Stimulated activated CD4-positive, alpha-beta T cell treated with anti-CD3 and anti-CD28 coated beads, Interleukin-4, amount 100 ng/mL, for 4 hours (primary cell): Measurements from ENCODE around the gene TNNI2.
"Not testable (repeated sequence)": the region's sequence is repeated elsewhere in the genome, so short reads cannot be mapped to it uniquely, and the experiment has no call there.

Source experiments
- DNase-seq, 2 experiments: peaks; one replicate each; pipeline ENCODE4 v3.0.0-alpha.2; 2020

The TNNI2 gene

DNA sequence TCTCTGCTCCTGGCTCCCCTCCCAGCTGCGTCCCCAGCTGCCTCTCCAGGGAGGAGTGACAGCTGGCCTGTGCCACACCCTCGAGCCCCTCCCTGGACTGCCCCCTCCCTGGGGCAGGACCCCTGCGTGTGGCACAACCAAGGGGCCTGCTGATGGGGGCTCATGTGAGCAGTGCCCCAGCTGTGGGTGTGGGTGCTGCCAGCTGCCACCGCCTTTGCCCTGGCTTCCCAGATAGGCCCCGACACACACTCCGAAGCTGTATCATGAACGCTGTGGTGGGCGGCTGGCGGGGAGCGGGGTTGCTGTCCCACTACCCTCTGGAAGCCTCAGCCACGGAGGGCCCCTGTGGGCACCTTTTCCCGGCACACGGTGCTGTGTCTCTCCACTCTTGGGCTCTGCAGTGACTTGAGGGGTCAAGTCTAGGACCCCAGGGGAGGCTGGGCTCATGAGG, 37.1 kb downstream of the TNNI2 start:
- not testable (repeated sequence) for DNase-seq

DNA sequence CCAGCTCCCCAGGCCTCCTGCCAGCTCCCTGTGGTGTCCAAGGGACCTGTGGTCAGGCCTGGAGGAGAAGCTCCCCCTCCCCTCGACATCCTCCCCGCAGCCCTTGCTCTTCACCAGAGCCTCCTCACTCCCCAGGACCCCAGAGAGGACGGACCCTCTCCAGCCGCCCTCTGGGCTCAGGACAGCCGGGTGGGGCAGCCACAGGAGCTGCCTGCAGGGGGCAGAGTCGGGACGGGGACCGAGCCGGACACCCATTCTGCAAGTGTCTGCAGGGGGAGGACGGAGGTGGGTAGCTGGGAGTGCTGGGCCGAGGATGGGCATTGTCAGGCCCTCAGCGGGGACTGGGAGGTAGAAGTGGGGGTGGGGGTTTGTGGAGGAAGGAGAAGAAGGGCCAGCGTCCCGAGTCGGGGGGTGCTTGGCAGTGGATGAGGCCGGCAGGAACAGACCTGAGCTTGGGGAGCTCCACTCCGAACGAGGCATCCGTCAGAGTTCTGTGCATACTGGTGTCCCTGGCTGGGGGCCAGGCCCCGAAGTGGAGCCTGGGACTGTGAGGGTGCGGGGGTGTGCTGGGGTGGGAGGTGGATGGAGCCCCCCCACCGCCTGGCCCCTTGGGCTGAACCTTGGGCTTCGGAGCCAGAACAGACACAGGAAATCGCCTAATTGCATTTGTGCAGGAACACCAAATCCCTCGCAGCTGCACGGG, 37.7 kb downstream of the TNNI2 start:
- no peak for DNase-seq

DNA sequence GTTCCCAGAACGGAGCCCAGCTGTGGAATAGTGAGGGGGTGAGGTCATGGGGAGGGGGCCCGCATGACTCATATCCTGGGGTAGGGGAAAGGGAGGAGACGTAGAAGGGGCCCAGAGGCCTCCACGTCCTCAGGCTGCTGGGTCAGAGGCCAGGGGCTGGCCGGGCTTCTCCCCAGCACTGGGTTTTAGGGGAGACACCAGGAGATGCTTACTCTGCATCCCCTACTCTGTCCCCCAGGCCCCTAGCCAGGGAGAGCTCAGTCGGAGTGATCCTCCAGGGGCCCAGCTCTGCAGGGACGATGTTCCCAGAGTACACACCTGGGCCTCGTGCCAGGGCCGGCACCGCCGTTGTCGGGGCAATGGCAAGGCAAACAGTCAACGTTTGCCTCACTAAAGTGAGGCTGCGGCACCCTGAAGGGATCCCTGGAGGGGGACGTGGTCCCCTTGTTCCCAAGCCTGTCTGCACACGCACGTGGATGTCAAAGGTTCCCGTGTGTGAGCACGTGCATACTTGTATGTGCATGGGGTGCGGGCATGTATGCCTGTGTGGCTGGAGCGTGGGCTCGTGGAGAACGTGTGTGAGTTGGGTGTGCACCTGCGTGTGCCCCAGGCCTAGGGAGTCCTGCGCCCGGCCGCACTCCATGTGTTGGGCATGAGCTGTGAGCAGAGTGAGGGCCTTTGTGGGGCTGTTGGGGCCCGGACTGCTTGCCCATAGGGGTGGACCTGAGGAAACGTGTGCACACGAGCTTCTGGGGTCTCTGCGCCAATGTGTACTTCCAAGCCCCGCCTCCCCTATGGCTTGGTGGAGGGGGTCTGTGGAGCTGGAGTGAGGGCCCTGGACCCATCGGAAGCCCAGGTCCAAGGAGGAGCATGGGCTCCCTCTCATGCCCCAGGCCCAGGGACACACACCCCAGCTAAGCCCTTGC, 38.7 kb downstream of the TNNI2 start:
- no peak for DNase-seq

DNA sequence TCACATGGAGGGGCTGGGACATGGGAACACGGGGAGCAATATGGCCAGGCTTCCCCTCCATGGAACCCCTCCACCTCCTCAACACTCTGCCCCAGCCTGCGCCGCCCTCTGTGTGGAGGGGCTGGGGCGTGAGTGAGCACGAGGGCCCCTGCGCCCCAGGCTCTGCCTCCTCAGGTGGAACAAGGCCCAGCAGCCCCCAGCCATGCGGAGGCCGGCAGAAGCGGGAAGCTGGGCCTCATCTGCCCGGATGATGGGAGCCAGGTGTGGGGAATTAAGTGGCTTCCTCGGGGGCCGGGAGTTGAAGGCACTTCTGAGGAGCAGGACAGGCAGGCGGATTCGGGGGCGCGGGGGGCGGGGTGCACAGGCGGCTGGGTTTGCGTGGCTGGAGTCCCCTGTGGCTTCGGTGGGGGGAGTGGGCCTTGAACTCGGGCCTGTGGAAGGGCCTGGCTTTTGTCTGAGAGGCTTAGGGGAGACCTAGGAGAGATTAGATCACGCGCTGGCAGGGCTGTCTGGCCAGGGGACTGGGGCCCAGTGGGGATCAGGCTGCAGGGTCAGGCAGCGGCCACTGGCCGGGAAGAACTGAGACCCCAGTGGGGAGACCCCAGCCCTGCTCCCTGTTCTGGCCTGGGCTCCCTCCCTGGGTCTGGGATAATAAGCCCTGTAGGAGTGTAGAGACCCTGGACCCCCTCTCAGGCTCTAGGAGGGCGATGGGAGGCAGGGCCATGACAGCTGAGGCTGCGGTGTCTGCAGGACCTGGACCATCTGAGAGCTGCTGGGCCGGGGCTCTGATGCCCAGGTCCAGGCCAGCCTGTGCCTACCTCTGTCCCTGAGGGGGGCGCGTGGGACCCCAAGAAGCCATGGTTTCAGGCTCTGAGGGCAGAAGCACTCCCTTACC, 39.6 kb downstream of the TNNI2 start:
- DNase-seq: no peak

DNA sequence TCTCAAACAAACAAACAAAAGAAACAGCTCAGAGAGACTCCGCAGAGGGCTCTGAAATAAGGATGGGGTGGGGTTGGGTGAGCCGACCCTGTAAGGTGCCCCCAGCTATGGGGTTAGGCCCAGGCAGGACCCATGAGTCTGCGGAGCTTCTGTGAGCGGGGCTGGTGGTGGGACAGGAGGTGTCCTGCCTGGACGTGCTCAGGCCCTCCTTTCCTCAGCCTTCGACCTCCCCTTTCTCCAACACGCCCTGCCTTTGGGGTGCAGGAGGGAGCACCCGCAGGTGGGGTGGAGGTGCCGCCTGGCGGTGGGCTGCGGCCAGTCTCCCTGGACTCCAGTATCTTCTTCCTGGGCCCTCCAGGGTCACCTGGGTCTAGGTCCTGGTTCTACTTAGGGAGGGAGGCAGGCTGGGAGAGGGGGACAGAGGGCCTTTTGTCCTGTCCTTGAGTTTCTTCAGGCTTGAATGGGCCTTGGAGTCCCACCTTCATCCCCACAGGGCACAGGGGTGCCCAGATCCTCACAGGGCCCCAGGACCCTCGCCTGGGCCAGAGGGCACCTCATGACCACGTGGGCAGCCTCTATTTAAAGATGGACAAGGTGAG, 40.7 kb downstream of the TNNI2 start:
- DNase-seq: no peak

DNA sequence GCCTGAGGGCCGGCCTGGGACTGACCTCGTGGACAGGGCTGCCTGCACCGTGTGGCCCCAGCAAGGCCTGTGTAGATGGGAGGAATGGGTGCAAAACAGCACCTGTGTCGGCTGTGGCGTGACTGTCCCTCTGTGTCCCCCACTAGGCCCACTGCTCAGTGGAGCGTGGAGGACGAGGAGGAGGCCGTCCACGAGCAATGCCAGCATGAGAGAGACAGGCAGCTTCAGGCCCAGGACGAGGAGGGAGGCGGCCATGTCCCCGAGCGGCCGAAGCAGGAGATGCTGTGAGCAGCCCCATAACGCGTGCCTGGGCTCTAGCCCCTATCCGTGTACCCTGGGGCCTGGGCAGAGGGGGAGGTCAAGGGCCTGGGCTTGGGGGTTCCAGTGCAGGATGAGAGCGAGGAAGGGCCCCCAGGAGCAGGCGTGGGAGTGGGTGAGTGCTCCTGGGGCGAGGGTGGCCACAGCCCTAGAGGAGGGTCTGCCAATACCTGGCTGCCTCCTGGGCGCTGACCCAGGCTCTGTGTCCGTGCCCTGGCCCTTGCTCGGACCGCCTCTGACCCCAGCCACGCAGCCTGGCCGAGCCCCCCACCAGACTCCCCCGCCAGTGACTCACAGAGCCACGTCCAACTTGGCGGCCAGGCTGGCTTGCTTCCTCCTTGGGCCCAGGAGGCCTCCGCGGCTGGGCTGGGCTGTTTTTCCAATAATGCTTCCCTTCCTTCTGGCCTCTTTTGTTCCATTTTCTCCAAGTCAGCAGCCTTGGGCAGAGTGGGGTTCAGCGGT, 41.4 kb downstream of the TNNI2 start:
- no peak for DNase-seq

DNA sequence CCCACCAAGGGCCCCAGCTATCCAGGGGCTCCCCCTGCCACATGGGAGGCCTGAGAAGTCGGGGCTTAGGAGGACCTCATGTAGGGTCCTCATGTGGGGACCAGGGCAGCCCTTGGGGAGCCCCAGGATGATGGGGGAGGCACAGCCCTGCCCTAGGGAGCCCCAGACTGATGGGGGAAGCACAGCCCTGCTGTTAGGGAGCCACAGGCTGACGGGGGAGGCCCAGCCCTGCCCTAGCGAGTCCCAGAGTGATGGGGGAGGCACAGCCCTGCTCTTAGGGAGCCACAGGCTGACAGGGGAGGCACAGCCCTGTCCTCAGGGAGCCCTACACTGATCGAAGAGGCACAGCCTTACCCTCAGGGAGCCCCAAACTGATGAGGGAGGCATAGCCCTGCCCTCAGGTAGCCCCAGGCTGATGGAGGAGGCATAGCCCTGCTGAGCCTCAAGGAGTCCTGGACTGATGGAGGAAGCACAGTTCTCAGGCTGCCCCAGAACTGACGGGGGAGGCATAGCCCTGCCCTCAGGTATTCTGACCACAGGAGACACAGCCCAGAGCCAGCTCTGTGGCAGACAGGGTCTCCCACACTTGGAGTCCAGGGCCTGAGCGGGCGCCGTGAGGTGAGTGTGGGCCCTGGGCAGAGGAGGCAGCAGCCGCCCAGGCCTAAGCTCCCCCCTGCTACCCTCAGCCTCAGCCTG, 42.1 kb downstream of the TNNI2 start:
- DNase-seq: no peak

DNA sequence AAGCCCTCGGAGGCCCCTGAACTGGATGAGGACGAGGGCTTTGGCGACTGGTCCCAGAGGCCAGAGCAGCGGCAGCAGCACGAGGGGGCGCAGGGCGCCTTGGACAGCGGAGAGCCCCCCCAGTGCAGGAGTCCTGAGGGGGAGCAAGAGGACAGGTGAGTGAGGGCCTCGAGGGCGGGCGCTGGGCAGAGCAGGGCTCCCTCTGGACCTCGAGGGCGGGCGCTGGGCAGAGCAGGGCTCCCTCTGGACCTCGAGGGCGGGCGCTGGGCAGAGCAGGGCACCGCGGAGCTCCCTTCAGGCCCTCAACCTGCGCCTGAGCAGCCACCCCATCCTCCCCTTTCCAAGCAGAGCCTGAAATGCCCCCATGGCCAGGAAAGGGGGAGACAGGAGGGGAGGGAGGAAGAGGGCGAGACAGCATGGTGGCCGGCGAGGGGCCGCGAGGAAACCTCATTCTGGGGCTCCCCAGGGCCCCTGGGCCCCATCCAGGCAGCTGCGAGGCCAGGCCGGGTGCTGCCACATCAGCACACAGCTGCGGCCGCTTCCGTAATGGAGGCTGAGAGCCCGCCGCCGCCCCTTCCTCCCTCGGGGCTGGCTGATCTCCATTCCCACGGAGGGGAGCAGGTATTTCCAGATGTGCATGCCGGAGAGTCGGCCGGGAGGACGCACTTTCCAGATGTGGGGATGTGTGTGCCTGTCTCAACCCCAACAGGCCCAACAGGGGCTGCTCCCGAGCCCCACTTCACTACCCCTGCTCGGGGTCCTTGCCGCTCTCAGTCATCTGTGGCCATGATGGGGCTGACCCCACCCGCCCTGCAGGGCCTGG, 42.9 kb downstream of the TNNI2 start:
- no peak for DNase-seq

DNA sequence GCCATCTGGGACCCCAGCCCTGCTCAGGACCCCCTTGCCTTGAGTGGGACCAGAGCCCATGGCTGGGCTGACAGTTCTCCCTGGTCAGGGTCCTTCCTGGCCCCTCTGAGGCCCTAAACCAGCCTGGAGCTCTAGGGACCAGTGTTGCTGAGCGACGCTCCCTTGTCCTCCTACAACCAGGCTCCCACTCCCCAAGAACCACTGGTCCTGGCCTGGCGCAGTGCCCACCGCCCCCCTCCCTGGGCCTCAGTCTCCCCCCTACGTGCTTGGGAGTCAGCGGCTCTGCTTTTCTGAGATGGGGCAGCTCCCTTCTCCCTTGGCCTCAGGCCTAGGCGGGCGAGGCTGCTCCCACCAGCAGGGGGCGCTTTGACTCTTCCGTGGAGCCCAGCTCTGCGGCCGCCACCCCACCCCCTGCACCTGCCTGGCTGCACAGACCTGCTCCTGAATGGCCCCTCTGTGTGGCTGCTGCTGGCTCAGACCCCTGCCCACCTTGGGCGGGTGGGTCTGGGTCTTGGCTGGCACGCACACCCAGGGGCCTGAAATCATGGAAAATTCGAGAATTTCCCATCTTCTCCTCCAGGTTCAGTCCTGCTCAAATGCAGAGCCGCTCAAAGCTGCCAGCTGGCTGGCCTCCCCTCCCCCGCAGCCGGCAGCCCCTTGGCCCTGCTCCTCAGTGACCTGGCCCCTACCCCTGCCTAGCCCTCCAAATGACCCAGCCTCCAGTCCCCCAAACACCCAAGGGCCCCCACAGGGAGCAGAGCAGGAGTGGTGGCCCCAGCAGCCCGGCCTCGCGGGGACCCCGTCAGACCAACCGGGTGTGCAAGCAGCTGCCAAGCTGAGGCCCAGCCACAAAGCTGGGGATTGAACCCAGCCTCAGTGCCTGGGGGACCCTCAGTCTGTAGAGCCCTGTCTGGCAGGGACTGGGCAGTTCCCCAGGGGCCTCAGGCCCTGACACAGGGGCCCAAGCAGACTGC, 43.8 kb downstream of the TNNI2 start:
- DNase-seq: peak; percentile 67 to 86

DNA sequence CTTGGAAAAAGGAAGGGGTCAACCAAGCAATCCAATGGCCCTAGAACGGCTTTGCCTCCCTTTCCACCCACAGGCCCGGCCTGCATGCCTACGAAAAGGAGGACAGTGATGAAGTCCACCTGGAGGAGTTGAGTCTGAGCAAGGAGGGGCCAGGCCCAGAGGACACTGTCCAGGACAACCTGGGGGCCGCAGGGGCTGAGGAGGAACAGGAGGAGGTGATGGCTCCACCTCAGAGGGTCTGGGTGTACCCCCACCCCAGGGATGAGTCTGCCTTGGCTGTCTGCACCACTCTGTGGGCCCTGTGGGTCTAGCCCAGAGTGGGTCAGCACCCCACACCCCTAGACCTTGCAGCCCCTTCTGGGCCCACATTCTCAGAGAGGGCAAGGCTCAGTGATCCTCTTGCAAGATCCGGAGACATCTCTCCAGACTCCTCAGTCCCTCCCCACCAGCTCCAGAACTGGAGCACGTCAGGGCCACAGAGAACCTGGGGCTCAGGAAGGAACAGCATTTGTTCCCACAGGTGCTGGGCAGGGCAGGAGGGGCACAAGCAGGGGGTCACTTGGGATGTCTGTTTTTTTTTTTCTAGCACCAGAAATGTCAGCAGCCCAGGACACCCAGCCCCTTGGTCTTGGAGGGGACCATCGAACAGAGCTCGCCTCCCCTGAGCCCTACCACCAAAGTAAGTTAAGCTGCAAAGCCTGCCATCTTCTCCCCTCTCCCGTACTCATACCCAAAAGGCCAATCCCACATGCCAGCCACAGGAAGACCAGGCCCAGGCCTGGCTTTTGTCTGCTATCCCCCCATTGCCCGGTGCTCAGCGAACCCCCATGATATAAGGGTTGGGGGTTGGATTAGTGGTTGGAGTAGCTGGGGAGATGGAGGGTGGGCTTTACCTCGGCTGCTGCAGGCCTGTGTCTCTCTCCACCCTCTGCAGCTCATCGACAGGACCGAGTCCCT, 44.8 kb downstream of the TNNI2 start:
- DNase-seq: no peak

DNA sequence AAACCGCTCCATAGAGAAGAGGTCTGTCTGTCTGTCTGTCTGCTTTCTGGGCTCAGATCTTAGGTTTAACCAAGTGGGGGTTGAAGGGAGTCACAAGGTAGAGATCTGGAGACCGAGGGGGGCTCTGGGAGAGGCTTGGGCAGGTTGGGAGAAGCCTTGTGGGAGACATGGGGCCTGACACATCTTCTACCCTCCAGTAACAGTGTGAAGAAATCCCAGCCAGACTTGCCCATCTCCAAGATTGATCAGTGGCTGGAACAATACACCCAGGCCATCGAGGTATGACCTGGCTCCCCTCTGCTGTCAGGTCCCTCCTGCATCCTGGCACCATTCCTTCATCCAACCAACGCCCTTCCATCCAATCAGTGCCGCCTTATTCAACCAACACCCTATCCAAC, 45.5 kb downstream of the TNNI2 start:
- DNase-seq: no peak

DNA sequence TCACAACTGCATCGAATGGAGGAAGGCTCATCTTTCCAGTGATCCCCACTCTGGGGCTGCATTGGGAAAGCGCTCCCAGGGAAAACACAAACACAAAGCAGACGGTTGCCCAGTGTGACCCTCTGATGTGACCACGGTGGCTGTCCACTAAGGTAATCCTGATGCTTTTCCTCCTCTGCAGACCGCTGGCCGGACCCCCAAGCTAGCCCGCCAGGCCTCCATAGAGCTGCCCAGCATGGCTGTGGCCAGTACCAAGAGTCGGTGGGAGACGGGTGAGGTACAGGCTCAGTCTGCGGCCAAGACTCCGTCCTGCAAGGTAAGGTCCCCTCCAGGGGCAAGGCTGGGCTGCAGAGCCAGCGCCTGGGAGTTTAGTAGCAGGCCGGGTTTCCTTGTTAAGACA, 47.8 kb downstream of the TNNI2 start:
- not testable (repeated sequence) for DNase-seq

DNA sequence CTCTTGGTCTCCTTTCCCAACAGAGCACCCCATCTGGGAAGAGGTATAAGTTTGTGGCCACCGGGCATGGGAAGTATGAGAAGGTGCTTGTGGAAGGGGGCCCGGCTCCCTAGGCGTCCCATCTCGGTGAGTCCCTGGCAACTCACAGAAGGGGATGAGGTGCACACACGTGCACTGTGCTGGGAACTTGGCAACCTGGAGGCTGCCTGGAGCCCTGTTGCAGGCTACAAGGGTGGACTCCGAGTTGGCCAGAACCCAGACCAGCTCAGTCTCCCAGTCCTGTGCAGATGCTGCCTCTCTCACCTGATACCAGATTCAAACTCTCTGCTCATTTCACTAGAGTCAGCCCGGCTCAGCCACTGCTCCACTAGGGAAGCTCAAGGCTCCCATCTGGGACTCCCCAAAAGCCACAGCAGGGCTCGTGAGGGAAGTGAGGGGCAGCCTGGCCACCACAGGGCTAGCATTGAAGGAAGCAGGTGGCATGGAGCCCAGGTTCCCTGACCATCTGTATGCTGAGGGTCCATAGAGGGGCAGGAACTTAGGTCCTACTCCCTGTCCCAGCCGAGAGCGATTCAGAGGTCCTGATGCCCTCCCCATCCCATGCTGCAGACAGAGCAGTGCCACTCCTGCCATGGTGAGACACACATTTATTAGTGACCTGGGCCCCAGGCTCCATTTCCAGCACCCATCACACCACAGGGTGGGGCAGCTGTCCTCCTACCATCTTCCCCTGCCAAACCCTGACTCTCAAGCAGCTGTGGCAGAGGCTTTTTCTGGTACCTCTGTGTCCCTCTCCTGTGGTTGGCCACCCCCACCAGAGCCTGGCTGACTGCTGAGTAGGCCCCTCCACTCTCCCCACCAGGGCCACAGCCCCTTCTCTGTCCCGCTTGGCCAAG, 48.9 kb downstream of the TNNI2 start:
- DNase-seq: no peak

DNA sequence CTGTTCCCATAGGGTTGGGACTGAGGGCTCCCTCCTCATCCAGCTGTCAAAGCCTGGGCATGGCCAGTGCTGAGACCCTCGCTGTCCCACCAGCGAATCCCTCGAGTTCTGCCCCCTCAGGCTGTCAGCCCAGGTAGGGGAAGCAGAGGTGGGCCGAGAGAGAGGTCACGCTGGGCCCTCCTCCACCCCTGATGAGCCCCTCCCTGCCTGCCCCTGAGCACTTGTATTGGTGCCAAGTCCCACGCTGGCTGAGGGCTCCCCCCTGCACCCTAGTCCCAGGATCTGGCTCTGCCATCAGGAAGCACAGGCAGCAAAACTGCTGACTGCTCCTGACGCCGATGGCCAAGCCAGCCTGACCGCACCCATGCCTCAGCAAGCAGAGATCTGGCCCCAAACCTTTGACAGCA, 49.6 kb downstream of the TNNI2 start:
- DNase-seq: no peak

DNA sequence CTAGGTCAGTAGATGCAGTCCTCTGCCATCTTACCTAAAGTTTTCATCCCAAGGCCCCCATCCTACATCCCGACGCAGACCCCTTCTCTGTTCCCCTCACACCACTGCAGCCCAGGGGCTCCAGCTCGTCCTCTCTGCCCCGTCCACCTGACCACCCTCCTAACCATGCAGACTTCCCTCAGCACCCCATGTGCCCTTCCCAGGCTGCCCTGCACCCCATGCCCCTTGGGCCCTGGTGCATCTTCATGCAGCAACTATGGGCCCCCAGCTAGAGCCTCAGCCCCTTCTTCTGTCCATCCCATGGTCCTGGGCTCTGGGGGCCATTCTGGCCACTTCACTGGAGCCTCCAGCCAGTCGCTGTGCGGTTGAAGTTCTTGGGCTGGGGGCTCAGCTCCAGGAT, 50.0 kb downstream of the TNNI2 start:
- no peak for DNase-seq

DNA sequence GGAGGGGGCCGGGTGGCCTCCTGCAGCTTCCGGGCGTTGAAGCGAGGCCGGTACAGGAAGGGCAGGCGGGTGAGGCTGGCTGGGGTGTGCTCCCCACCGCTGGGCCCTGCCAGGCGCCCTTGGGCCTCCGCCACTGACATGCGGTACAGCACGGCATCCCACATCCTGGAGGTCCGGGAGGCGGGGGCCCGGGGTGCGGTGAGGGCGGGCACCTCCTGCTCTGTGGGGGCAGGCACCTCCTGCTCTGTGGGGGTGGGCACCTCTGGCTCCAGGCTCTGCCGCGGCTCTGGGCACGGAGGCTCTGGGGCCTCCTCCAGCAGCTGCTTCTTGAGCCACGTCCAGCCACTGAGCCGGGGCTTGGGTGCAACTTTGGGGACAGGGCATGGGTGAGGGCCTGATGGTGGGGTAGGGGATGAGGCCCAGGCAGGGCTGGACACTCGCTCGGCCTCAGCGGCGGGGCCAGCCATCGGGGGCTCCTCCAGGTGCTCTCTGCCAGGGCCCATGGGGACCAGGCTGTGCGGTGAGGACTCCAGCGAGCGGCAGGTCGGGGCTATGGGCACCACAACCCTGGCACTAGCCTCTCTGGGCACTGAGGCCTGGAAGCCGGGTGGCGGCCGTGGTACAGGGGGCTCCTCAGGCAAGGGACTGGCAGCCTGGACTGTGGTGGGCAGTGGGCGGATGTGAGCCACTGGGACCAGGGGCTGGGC, 50.6 kb downstream of the TNNI2 start:
- peak; percentile 59 to 70 for DNase-seq
